Hepatocyte (in vitro differentiated cells): ENCODE results near the gene MREG. TPM values are rescaled to one million over a fixed set of nuclear protein-coding genes. Genes with fewer than 3 reads are reported as not detected.

Experiments
- DNase-seq: peaks from one replicate; pipeline ENCODE4 v3.0.0-alpha.2; 2016; ENCODE audit warnings: low spot score
- H2AFZ ChIP-seq: fragments of 200-600 bp; sonication (generic); 2 replicates; pipeline ENCODE4 v1.6.0; 2016; ENCODE audit warnings: antibody characterized with exemption, mild to moderate bottlenecking
- H3K27ac ChIP-seq: fragments of 200-600 bp; sonication (generic); 2 replicates; pipeline ENCODE4 v1.5.1; 2016; ENCODE audit warnings: mild to moderate bottlenecking
- H3K27me3 ChIP-seq: fragments of 200-600 bp; sonication (generic); 2 replicates; pipeline ENCODE4 v1.6.1; 2016
- H3K36me3 ChIP-seq: fragments of 200-600 bp; sonication (generic); replicated peaks from 2 replicates; pipeline ENCODE4 v1.5.1; 2016; ENCODE audit warnings: low read depth; ENCODE audit not compliant: insufficient read depth
- H3K4me1 ChIP-seq: fragments of 200-600 bp; sonication (generic); 2 replicates; pipeline ENCODE4 v1.5.1; 2016; ENCODE audit warnings: mild to moderate bottlenecking, moderate library complexity; ENCODE audit not compliant: insufficient read depth
- H3K4me2 ChIP-seq: fragments of 200-600 bp; sonication (generic); 2 replicates; pipeline ENCODE4 v1.6.0; 2016
- H3K4me3 ChIP-seq: fragments of 200-600 bp; sonication (generic); 2 replicates; pipeline ENCODE4 v1.5.1; 2016; ENCODE audit warnings: mild to moderate bottlenecking
- H3K79me2 ChIP-seq: fragments of 200-600 bp; sonication (generic); 2 replicates; pipeline ENCODE4 v1.6.0; 2017; ENCODE audit warnings: mild to moderate bottlenecking
- H3K9me2 ChIP-seq: fragments of 200-600 bp; sonication (generic); replicated peaks from 2 replicates; pipeline ENCODE4 v1.6.0; 2017; ENCODE audit warnings: mild to moderate bottlenecking; ENCODE audit not compliant: insufficient read depth
- H3K9me3 ChIP-seq: fragments of 200-600 bp; sonication (generic); 2 replicates; pipeline ENCODE4 v1.5.1; 2016; ENCODE audit warnings: low read depth, mild to moderate bottlenecking
- H4K20me1 ChIP-seq: fragments of 200-600 bp; sonication (generic); 2 replicates; pipeline ENCODE4 v1.6.0; 2016; ENCODE audit warnings: mild to moderate bottlenecking; ENCODE audit not compliant: insufficient read depth, poor library complexity, severe bottlenecking
- CTCF ChIP-seq: fragments of 200-600 bp; sonication (generic); IDR thresholded peaks from 2 replicates; pipeline ENCODE4 v1.5.1; 2016; ENCODE audit warnings: antibody characterized with exemption, mild to moderate bottlenecking; ENCODE audit not compliant: poor library complexity
- EZH2 ChIP-seq: fragments of 200-600 bp; sonication (generic); IDR thresholded peaks from 2 replicates; pipeline ENCODE4 v1.6.1; 2016; ENCODE audit warnings: antibody characterized with exemption, mild to moderate bottlenecking, borderline replicate concordance
- EZH2phosphoT487 ChIP-seq: fragments of 200-600 bp; sonication (generic); IDR thresholded peaks from one replicate; pipeline ENCODE4 v1.6.1; 2018; ENCODE audit warnings: antibody characterized with exemption, mild to moderate bottlenecking, low read depth, moderate library complexity; ENCODE audit not compliant: unreplicated experiment, severe bottlenecking
- WGBS: methylation state at CpG from one replicate; pipeline ENCODE4 v1.1.6; 2016; ENCODE audit warnings: low lambda C conversion rate; ENCODE audit errors: missing lambda C conversion rate; 5-methylcytosine and 5-hydroxymethylcytosine counted together
- polyA plus RNA-seq: library from polyadenylated mRNA; unstranded; fragments of >200 nt; fragmentation: Nextera tagmentation; extraction: Ambion mirVana; gene quantifications from 2 replicates; pipeline ENCODE4 v1.2.1, GENCODE V29; 2016
- total RNA-seq: library from RNA; depleted of rRNA; stranded (reverse); fragments of >200 nt; gene quantifications from 2 replicates; pipeline ENCODE4 v1.2.3, GENCODE V29; 2014

The MREG gene
- total and polyA plus RNA-seq, 2 experiments from 2014 or later: 5.6 to 12.9 TPM

- Histone ChIP-seq H2AFZ (no peak overlapping the region), H4K20me1 (no peaks in the 10 kb centered on the region), H3K27me3 (no peaks in the 10 kb centered on the region), H3K9me2 (no peaks in the 10 kb centered on the region), H3K36me3 (no peaks in the 10 kb centered on the region), H3K9me3 (no peaks in the 10 kb centered on the region), H3K4me1 (no peaks in the 10 kb centered on the region), H3K79me2 (no peaks in the 10 kb centered on the region), H3K4me2 (no peak overlapping the region), H3K4me3 (no peak overlapping the region), H3K27ac (no peak overlapping the region)
- TF ChIP-seq EZH2phosphoT487 (no peak), CTCF (no peak), EZH2 (no peak)
- DNase-seq: no peak
- WGBS: 85% methylated on average over 3 of the region's 3 CpGs
Measured at GRCh38 chr2:216039918-216040317, 26.6 kb upstream of the MREG start.

- H3K9me2 ChIP-seq: no peaks in the 10 kb centered on the region
- no peak for TF ChIP-seq EZH2phosphoT487
- peak; percentile 79 for TF ChIP-seq CTCF
- WGBS: 46% methylated on average over 1 of the region's 1 CpG
- H4K20me1 ChIP-seq: no peaks in the 10 kb centered on the region
- H3K36me3 ChIP-seq: no peaks in the 10 kb centered on the region
- no peak overlapping the region for H3K27ac ChIP-seq
- no peak overlapping the region for H2AFZ ChIP-seq
- H3K9me3 ChIP-seq: no peaks in the 10 kb centered on the region
- no peaks in the 10 kb centered on the region for H3K4me1 ChIP-seq
- H3K79me2 ChIP-seq: no peaks in the 10 kb centered on the region
- peak; percentile 73 for DNase-seq
- H3K27me3 ChIP-seq: no peaks in the 10 kb centered on the region
- no peak overlapping the region for H3K4me3 ChIP-seq
- no peak overlapping the region for H3K4me2 ChIP-seq
Measured at GRCh38 chr2:216034065-216034464, 20.7 kb upstream of the MREG start.

DNA sequence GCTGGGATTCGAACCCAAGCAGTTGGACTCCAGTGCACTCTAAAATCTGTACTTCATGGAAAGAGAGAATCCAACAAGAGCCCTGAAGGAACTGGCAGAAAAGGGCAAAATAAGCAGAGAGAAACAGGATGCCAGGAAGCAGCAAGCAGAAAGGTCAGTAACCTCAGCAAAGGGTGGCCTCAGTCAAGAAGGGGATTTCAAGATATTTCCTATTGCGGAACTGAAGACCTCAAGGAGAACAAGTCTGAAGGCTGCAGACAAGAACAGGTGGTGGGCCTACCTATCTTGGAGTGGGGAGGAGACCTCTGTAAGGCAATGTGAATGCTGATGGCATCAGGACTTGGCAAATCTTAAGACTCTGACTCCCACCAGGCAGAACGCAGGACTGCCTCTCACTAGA lies 20.1 kb upstream of the MREG start:
- Histone ChIP-seq H4K20me1 (no peaks in the 10 kb centered on the region), H3K27me3 (no peaks in the 10 kb centered on the region), H3K9me2 (no peaks in the 10 kb centered on the region), H3K36me3 (no peaks in the 10 kb centered on the region), H3K9me3 (no peaks in the 10 kb centered on the region), H3K4me1 (no peaks in the 10 kb centered on the region), H2AFZ (no peak overlapping the region), H3K79me2 (no peaks in the 10 kb centered on the region), H3K27ac (no peak overlapping the region), H3K4me3 (no peak overlapping the region), H3K4me2 (no peak overlapping the region)
- 97% methylated on average over 3 of the region's 3 CpGs for WGBS
- no peak for TF ChIP-seq EZH2phosphoT487
- TF ChIP-seq EZH2: no peak
- no peak for TF ChIP-seq CTCF
- DNase-seq: no peak
